GM11168 (cell line): ENCODE results near the gene NSD2.
"Not testable (repeated sequence)": the region's sequence is repeated elsewhere in the genome, so short reads cannot be mapped to it uniquely, and the experiment has no call there.

Experiments
- in situ Hi-C: fragments of 300-500 bp; cut with MboI; formaldehyde crosslinking; loops from one replicate; pipeline ENCODE4 v1.12.0; 2022; ENCODE audit warnings: low sequenced_read_pairs; ENCODE audit not compliant: unreplicated experiment

The NSD2 gene

DNA sequence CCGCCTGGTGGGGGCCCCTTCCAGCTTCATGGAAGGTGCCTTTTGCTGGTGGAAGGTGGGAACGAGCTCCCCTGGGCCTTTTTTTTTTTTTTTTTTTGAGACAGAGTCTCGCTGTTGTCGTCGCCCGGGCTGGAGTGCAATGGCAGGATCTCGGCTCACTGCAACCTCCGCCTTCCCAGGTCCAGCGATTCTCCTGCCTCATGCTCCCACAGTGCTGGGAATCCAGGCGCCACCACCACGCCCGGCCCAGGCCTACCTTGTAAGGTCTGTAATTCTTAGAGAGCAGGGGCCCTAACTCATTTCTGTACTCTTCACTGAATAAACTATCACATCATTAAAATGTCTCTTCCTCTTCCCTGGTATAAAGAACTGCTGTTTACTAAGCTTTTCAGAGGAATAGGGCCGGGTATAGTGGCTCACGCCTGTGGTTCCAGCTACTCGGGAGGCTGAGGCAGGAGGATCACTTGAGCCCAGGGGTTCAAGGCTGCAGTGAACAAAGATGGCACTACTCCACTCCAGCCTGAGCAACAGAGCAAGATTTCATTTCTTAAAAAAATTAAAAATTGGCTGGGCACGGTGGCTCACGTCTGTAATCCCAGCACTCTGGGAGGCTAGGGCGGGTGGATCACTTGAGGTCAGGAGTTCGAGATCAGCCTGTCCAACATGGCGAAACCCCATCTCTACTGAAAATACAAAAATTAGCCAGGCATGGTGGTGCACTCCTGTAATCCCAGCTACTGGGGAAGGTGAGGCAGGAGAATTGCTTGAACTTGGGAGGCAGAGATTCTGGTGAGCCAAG, 122.7 kb downstream of the NSD2 start:
- in situ Hi-C loops = not testable (repeated sequence)

DNA sequence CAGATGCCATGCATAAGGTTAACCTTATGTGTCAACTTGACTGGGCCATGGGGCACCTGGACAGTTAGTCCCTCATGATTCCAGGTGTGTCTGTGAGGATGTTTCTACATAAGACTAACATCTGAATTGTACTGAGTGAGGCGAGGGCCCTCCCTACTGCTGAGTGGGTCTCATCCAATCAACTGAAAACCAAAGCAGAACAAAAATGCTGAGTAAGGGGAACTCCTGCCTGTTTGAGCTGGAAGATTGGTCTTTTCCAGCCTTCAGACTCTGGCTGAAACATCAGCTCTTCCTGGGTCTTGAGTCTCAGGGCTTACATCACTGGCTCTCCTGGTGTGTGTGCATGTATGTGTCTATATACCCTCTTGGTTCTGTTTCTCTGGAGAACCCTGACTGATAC, 123.7 kb downstream of the NSD2 start:
- in situ Hi-C loops = no loop called here

DNA sequence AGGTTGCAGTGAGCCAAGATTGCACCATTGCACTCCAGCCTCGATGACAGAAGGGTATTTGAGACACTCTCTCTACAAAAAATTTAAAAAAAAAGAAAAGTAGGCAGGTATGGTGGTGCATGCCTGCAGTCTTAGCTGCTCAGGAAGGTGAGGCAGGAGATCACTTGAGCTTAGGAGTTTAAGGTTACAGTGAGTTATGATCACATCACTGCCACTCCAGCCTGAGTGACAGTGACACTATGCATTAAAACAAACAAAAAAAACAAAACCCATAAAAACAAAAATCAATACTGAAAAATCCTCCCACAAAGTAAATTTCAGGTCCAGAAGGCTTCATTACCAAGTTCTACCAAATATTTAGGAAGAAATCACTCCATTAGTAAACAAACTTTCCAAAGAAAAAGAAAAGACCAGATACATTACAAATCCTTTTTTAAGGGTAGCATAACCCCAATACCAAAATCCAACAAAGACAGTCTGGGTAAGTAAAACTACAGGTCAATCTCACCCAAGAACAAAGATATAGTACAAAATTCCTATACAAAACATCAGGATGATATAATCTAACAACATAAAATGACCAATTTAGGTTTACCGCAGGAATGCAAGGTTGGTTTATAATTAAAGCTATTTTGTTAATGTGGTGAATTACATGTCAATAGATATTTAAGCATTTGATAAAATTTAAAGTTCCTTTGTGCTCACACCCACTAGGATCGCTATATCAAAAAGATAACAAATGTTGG, 125.8 kb downstream of the NSD2 start:
- in situ Hi-C loops = no loop called here

DNA sequence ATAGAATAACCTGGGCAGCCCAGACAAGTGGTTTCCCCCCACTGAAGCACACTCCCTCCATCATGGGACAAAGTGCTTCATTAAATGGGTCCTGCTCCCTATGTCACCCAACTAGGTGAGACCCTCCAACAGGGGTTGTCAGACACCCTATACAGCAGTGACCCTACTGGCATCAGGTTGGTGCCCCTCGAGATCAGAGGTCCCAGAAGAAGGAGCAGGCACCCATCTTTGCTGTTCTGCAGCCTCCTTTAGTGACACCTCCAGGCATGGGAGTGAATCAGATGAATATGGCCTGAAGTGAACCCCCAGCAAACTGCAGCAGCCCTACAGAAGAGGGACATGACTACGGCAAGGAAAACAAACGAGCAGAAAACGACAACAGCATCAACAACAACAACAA, 126.5 kb downstream of the NSD2 start:
- in situ Hi-C loops = no loop called here

DNA sequence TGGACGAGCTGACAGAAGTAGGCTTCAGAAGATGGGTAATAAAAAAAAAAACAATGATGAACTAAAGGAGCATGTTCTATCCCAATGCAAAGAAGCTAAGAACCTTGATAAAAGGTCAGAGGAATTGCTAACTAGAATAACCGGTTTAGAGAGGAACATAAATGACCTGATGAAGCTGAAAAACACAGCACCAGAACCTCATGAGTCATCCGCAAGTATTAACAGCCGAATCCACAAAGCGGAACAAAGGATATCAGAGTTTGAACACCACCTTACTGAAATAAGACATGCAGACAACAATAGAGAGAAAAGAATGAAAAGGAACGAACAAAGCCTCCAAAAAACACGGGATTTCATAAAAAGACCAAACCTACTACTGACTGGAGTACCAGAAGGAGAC, 127.1 kb downstream of the NSD2 start:
- in situ Hi-C loops = no loop called here

DNA sequence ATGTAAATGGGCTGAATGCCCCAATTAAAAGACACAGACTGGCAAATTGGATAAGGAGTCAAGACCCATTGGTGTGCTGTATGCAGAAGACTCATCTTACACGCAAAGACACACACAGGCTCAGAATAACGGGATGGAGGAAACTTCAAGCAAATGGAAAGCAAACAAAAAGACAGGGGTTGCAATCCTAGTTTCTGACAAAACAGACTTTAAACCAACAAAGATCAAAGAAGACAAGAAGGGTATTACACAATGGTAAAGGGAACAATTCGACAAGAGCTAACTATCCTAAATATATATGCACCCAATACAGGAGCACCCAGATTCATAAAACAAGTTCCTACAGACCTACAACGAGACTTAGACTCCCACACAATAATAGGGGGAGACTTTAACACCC, 128.1 kb downstream of the NSD2 start:
- in situ Hi-C loops = not testable (repeated sequence)

DNA sequence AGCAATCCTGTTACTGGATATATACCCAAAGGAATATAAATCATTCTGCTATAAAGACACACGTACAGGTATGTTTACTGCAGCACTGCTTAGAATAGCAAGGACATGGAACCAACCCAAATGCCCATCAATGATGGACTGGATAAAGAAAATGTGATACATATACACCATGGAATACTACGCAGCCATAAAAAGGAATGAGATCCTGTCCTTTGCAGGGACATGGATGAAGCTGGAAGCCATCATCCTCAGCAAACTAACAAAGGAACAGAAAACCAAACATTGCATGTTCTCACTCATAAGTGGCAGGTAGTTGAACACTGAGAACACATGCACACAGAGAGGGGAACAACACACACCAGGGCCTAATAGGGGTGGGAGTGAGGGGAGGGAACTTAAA, 132.2 kb downstream of the NSD2 start:
- in situ Hi-C loops = not testable (repeated sequence)

DNA sequence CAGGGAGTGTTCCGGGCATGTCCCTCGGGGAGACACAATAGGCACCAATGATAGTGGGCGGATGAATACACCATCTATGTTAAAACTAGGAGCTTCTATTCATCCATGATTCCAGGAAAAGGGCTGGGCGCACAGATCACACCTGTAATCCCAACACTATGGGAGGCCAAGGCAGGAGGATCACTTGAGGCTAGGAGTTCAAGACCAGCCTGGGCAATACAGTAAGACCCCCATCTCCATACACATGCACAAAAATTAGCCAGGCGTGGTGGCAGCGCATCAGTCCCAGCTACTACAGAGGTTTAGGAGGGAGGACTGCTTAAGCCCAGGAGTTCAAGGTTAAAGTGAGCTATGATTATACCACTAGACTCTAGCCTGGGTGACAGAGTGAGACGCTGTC, 135.2 kb downstream of the NSD2 start:
- in situ Hi-C loops = no loop called here

DNA sequence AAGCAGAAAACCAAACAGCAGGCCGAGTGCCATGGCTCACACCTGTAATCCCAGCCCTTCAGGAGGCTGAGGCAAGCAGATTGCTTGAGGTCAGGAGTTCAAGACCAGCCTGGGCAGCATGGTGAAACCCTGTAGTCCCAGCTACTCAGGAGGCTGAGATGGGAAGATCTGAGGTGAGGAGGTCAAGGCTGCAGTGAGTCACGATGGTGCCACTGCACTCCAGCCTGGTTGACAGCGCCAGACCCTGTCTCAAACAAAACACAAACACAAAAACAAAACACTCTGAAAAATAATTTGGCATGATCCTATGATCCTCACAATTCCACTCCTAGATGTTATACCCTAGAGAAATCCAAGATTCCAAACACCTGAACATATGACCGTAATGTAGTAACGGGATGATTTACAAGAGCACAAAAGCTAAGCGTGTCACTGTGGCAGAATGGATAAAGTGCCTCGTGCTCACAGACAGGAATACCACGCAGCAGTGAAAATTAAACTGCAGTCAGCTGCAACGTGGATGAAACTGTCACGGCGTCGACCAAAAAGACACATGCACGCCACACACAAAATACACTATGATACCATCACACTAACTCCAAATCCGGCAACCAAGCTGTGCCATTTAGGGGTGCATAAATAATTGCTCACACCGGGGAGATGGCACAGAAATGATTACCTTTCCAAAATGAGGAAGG, 135.9 kb downstream of the NSD2 start:
- in situ Hi-C loops = no loop called here

DNA sequence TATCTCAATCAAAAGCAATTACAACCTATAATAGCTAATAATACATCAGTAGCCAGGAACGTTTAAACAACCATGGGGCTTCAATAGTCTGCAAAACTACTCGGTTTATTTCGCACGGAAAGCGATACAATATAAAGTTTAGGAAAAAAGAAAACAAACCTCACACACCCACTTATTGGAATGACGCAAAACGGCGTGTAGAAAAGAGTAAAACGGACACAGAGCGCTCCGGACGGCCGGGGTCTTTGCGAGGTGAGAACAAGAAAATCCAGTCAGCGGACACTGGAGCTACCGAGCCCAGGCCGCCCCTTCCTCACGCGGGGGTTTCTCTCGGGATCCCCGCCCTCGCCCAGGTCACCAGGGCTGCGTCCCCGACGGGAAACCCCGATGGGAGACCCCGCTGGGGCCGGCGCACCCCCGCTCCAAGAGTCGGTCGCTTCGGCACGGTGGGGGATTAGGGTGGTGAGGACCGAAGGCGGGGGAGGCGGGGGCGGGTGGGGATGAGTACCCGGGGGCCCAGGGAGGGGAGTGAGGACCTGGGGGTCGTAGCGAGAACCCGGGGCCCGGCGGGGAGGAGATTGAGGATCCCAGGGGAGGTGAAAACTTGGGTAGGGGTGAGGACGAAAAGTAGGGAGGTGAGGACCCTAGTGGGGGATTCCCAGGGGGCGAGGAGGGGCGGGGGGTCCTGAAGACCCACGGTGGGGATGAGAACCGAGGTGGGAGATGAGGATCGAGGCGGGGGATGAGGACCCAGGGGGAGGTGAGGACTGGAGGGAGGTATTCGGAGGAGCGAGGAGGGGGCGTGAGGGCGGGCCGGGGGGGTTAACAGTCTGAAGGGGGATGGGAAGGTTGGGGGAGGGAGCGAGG, 136.8 kb downstream of the NSD2 start:
- in situ Hi-C loops = no loop called here

DNA sequence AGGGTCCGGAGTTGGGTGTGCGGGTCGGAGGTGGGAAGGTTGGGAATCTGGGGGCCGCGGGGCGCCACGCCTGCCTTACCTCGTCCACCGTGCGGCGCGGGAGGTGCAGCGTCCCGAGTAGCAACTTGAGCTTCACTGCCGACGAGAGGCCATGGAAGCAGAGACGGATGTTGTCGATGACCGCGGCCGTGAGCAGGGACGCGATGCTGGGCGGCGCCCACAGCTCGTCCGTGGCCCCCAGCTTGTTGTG, 137.4 kb downstream of the NSD2 start:
- in situ Hi-C loops = no loop called here

DNA sequence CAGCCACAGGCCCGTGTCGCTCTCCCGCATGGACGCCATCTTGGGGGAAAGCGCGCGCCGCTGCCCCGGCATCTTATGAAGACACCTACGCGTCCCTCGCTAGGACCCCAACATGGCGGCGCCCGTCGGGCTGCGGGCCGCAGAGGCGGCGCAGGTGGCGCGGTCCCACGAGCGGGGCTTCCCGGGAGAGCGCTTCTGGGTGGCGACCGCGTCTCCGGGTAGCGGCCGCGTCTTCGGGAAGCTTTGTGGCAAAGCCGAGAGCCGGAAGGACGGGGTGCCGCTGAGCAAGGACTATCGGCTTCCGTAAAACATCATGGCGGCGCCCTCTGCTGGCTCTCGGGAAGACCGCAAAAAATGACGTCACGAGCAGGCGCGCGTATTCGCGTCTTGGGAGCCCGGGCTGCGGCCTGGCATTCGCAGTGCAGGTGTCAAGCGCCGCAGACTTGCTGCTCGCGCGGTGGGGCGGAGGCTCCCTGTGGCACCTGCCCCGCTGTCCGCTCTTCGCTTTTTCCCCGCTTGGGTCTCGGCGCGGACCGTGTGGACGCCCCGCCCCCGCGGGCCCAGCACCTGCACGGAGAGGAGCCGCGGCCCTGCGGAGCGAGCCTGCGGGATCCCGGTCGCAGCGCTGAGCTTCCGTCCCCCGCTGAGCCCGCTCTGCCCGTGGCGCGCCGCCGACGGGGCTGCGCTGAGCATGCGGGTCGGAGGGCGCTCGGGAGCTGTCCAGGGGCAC, 137.9 kb downstream of the NSD2 start, which contains the start of gene NELFA:
TSS of gene NELFA (minus strand) at position 54 of the 730 bp plus-strand sequence. CDS start at position 39, 15 bp downstream.
- in situ Hi-C loops = no loop called here

DNA sequence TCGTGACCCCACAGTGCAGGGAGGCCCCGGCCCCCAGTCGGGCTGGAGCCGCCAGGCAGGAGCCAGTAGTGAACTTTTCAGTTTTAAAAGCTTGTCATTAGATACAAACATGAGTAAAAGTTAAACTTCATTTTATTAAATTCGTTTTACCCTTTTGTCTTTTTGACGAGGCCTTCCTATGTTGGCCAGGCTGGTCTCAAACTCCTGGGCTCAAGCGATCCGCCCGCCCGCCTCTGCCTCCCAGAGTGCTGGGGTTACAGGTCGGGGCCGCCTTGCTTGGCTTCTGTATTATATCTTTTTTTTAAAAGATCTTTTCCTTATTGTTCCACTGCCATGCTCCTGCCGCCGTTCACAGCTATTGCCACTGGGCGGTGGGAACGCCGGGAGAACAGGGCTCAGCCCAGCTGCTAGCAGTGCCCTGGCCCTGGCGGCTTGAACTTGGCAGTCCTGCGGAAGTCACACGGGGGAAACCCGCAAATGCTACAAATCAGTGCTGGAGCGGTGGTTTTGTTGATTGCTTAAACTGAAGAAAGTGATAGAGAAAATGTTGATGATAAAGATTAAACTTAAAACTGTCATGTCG, 138.5 kb downstream of the NSD2 start:
- in situ Hi-C loops = no loop called here

DNA sequence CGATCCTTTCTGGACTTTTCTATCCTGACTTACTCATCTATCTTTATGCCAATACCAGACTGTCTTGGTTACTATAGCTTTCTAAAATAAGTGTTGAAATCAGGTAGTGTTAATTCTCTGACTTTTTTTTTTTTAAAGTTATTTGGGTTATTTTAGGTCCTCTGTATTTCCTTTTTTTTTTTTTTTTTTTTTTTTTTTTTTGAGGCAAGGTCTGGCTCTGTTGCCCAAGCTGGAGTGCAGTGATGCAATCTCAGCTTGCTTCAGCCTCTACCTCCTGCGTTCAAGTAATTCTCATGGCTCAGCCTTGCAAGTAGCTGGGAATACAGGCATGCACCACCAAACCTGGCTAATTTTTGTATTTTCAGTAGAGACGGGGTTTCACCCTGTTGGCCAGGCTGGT, 140.4 kb downstream of the NSD2 start:
- in situ Hi-C loops = no loop called here

DNA sequence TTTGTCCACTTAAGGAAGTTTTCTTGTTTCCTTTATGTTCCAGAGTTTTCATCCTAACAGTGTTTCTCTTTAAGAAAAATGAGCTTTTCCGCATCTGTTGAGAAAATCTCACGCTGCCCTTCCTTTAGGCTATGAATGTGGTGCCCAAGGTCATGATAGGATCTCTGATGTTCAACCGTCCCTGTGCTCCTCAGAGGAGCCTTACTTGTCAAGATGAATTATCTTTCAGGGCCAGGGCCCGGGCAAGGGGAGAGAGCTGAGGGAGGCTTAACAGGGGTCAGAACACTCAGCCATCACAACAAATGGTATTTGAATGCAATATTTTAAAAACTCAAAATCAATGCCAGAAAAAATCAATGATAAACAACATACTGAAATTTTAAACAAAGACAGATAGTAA, 143.8 kb downstream of the NSD2 start:
- in situ Hi-C loops = no loop called here

DNA sequence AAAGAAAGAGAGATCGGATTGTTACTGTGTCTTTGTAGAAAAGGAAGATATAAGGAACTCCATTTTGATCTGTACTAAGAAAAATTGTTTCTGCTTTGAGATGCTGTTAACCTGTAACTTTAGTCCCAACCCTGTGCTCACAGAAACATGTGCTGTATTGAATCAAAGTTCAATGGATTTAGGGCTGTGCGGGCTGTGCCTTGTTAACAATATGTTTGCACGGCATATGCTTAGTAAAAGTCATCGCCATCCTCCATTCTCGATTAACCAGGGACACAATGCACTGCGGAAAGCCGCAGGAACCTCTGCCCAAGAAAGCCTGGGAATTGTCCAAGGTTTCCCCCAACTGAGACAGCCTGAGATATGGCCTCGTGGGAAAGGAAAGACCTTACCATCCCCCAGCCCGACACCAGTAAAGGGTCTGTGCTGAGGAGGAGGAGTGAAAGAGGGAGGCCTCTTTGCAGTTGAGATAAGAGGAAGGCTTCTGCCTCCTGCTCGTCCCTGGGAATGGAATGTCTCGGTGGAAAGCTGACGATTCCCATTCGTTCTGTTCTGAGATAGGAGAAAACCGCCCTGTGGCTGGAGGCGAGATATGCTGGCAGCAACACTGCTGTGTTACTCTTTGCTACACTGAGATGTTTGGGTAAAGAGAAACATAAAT, 150.3 kb downstream of the NSD2 start:
- in situ Hi-C loops = not testable (repeated sequence)

DNA sequence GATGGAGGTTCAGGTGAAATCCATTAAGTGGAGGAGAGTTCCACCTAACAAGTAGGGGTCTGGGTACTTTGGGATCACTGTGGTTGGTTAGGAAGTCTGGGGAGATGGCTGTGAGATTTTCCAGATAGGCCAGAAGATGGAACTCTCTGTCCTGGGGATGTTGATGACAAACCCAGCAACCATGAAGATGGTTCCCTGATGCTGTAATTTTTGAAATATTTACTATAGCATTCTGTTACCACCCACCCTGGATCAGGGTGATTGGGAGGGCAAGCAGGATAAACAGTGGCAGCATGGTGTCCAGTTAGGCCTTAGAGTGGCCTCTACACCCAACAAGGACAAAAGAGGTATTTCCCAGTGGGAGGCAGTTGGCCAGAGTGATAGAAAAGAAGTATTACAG, 153.5 kb downstream of the NSD2 start:
- in situ Hi-C loops = no loop called here

DNA sequence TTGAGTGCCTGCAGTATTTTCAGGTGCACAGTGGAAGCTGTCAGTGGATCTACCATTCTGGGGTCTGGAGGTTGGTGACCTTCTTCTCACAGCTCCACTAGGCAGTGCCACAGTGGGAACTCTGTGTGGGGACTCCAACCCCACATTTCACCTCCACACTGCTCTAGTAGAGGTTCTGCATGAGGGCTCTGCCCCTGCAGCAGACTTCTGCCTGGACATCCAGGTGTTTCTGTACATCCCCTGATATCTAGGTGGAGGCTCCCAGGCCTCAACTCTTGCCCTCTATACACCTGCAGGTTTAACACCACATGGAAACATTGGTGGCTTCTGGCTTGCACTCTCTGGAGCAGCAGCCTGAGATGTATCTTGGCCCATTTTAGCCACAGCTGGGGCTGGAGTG, 154.6 kb downstream of the NSD2 start:
- in situ Hi-C loops = no loop called here

DNA sequence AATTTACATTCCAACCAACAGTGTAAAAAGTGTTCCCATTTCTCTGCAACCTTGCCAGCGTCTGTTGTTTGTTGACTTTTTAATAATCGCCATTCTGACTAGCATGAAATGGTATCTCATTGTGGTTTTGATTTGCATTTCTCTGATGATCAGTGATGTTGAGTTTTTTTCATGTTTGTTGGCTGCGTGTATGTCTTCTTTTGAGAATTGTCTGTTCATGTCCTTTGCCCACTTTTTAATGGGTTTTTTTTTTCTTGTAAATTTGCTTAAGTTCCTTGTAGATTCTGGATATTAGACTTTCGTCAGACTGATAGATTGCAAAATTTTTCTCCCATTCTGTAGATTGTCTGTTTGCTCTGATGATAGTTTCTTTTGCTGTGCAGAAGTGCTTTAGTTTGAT, 155.9 kb downstream of the NSD2 start:
- in situ Hi-C loops = not testable (repeated sequence)
